Trophoblast cell (in vitro differentiated cells and primary cell): ENCODE data around the gene SASH1.
A peak's percentile ranks its signal among the peaks of the same experiment; 100 is the strongest.
"Not testable (repeated sequence)": the region's sequence is repeated elsewhere in the genome, so short reads cannot be mapped to it uniquely, and the experiment has no call there.

ENCODE experiments used
- DNase-seq, 2 donors: peaks; one replicate each; pipeline ENCODE4 v3.0.0-alpha.2; 2016
- H2AFZ ChIP-seq: 2 replicates; pipeline ENCODE4 v1.6.1; 2013; ENCODE audit warnings: low read length, moderate library complexity, mild to moderate bottlenecking; ENCODE audit not compliant: insufficient read depth, poor library complexity
- H2AK5ac ChIP-seq: 2 replicates; pipeline ENCODE4 v1.6.1; 2013; ENCODE audit warnings: mild to moderate bottlenecking, low read length
- H2BK120ac ChIP-seq: 2 replicates; pipeline ENCODE4 v1.6.1; 2013; ENCODE audit warnings: low read length, mild to moderate bottlenecking, moderate library complexity; ENCODE audit not compliant: insufficient read depth, poor library complexity
- H2BK12ac ChIP-seq: 2 replicates; pipeline ENCODE4 v1.6.1; 2013; ENCODE audit warnings: mild to moderate bottlenecking, low read length, moderate library complexity
- H2BK5ac ChIP-seq: 2 replicates; pipeline ENCODE4 v1.6.1; 2013; ENCODE audit warnings: low read length, low read depth, moderate library complexity, mild to moderate bottlenecking; ENCODE audit not compliant: poor library complexity
- H3K14ac ChIP-seq: 2 replicates; pipeline ENCODE4 v1.6.1; 2013; ENCODE audit warnings: mild to moderate bottlenecking, low read length
- H3K18ac ChIP-seq: 2 replicates; pipeline ENCODE4 v1.6.1; 2013; ENCODE audit warnings: mild to moderate bottlenecking, low read length
- H3K23ac ChIP-seq: 2 replicates; pipeline ENCODE4 v1.6.1; 2013; ENCODE audit warnings: low read length
- H3K27ac ChIP-seq: 2 replicates; pipeline ENCODE4 v1.5.1; 2013; ENCODE audit warnings: low read depth, mild to moderate bottlenecking, inconsistent platforms, low read length, moderate library complexity
- H3K27me3 ChIP-seq: 2 replicates; pipeline ENCODE4 v1.6.1; 2013; ENCODE audit warnings: inconsistent platforms, mild to moderate bottlenecking, low read length, moderate library complexity; ENCODE audit not compliant: insufficient read depth
- H3K36me3 ChIP-seq, 2 experiments: 1 replicate in 1 of 2; 2 replicates in 1 of 2; pipeline ENCODE4 v1.6.1; 2013; ENCODE audit warnings: low read length in 2 of 2, mild to moderate bottlenecking in 2 of 2, moderate library complexity in 1 of 2; ENCODE audit not compliant: insufficient read depth in 2 of 2, control insufficient read depth in 1 of 2
- H3K4ac ChIP-seq: 2 replicates; pipeline ENCODE4 v1.6.1; 2013; ENCODE audit warnings: low read depth, mild to moderate bottlenecking, low read length, moderate library complexity
- H3K4me1 ChIP-seq, 2 experiments: 1 replicate in 1 of 2; 2 replicates in 1 of 2; pipeline ENCODE4 v1.6.1; 2013; ENCODE audit warnings: low read length in 2 of 2, mild to moderate bottlenecking in 2 of 2, moderate library complexity in 1 of 2; ENCODE audit not compliant: insufficient read depth in 2 of 2, control insufficient read depth in 1 of 2
- H3K4me2 ChIP-seq: 2 replicates; pipeline ENCODE4 v1.6.1; 2013; ENCODE audit warnings: inconsistent platforms, mild to moderate bottlenecking, low read length, moderate library complexity
- H3K4me3 ChIP-seq: 2 replicates; pipeline ENCODE4 v1.5.1; 2013; ENCODE audit warnings: mild to moderate bottlenecking, low read depth, low read length, inconsistent platforms
- H3K79me1 ChIP-seq: one replicate; pipeline ENCODE4 v1.6.1; 2013; ENCODE audit warnings: low read length
- H3K79me2 ChIP-seq: 2 replicates; pipeline ENCODE4 v1.6.1; 2013; ENCODE audit warnings: low read length, mild to moderate bottlenecking; ENCODE audit not compliant: control insufficient read depth, insufficient read depth, poor library complexity
- H3K9ac ChIP-seq: 2 replicates; pipeline ENCODE4 v1.6.1; 2013; ENCODE audit warnings: mild to moderate bottlenecking, low read length
- H3K9me3 ChIP-seq: 2 replicates; pipeline ENCODE4 v1.6.1; 2013; ENCODE audit warnings: low read depth, mild to moderate bottlenecking, control low read depth, inconsistent platforms, low read length; ENCODE audit not compliant: insufficient read depth
- H4K12ac ChIP-seq: 2 replicates; pipeline ENCODE4 v1.6.1; 2013; ENCODE audit warnings: low read depth, mild to moderate bottlenecking, low read length, moderate library complexity
- H4K8ac ChIP-seq: 2 replicates; pipeline ENCODE4 v1.6.1; 2013; ENCODE audit warnings: low read depth, mild to moderate bottlenecking, low read length, moderate library complexity
- H4K91ac ChIP-seq: one replicate; pipeline ENCODE4 v1.6.1; 2013; ENCODE audit warnings: low read depth, mild to moderate bottlenecking, low read length, moderate library complexity
- WGBS: extraction: QIAGEN DNeasy Blood & Tissue Kit; methylation state at CpG from one replicate; pipeline ENCODE4 v1.1.7; 2013; ENCODE audit warnings: missing lambda C conversion rate; ENCODE audit not compliant: insufficient read length, insufficient coverage; ENCODE audit errors: extremely low coverage; 5-methylcytosine and 5-hydroxymethylcytosine counted together

The SASH1 gene

DNA sequence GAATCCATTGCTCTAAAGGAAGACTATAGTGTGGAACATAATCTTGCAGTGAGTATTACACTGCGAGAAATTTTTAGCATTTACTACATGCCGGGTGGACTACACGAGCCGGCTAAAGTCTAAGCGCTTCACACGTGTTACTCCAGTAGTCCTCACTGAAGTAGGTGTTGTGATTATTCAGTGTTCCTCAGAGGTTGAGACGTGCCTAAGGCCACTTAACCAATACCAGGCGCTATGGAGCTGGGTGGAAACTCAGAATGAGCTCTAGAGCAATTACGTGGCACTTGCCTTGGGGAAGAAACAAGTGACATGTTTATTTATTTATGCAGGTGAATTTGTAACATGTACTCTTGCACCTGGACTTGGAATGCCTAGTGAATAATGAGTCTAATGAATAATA lies 46.4 kb downstream of the SASH1 start:
- H3K23ac ChIP-seq = no peak overlapping the region
- H3K4me1 ChIP-seq = no peaks in the 10 kb centered on the region
- no peak overlapping the region for H3K4me3 ChIP-seq
- H3K79me1 ChIP-seq = no peaks in the 10 kb centered on the region
- H3K14ac ChIP-seq = no peak overlapping the region
- H3K79me2 ChIP-seq = no peaks in the 10 kb centered on the region
- H4K12ac ChIP-seq = no peak overlapping the region
- H3K27ac ChIP-seq = no peak overlapping the region
- no peak overlapping the region for H3K18ac ChIP-seq
- no peak overlapping the region for H3K4ac ChIP-seq
- no peaks in the 10 kb centered on the region for H3K27me3 ChIP-seq
- WGBS = no CpG with 5 or more reads among the region's 9 CpGs
- no peak overlapping the region for H3K9ac ChIP-seq
- H3K4me2 ChIP-seq = no peak overlapping the region
- no peak overlapping the region for H4K8ac ChIP-seq
- no peak overlapping the region for H2BK5ac ChIP-seq
- no peak overlapping the region for H2BK120ac ChIP-seq
- H2AK5ac ChIP-seq = no peak overlapping the region
- no peaks in the 10 kb centered on the region for H3K36me3 ChIP-seq
- no peaks in the 10 kb centered on the region for H3K9me3 ChIP-seq
- peak; percentile 97 to 99 for DNase-seq
- H2BK12ac ChIP-seq = no peak overlapping the region
- H4K91ac ChIP-seq = no peak overlapping the region
- H2AFZ ChIP-seq = no peak overlapping the region

DNA sequence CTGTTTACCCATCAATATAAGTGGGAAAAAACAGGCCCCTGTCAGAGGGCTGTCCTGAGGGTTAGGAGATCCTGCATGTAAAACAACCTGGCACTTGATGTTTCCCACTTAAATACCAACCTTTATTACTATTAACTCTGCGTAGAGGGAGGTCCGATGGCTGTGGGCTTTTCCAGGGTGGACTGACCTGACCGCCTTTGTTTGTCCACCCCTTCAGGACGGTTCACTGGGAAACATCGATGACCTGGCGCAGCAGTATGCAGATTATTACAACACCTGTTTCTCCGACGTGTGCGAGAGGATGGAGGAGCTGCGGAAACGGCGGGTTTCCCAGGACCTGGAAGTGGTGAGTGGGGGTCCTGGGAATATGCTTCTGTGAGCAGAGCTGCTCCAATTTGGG lies 47.3 kb downstream of the SASH1 start:
- Histone ChIP-seq H3K18ac (no peak overlapping the region), H3K4ac (no peak overlapping the region), H2BK5ac (no peak overlapping the region), H3K9me3 (no peaks in the 10 kb centered on the region), H3K4me1 (no peaks in the 10 kb centered on the region), H3K79me1 (no peaks in the 10 kb centered on the region), H3K27ac (no peak overlapping the region), H4K8ac (no peak overlapping the region), H3K36me3 (no peaks in the 10 kb centered on the region), H3K4me2 (no peak overlapping the region), H2BK120ac (no peak overlapping the region), H3K14ac (no peak overlapping the region), H3K79me2 (no peaks in the 10 kb centered on the region), H2BK12ac (no peak overlapping the region), H4K91ac (no peak overlapping the region), H3K23ac (no peak overlapping the region), H2AFZ (no peak overlapping the region), H3K9ac (no peak overlapping the region), H3K4me3 (no peak overlapping the region), H4K12ac (no peak overlapping the region), H3K27me3 (no peaks in the 10 kb centered on the region), H2AK5ac (no peak overlapping the region)
- DNase-seq = peak; percentile 64 to 66
- no CpG with 5 or more reads among the region's 12 CpGs for WGBS

- H3K18ac ChIP-seq, H3K27me3 ChIP-seq, H4K8ac ChIP-seq, H4K91ac ChIP-seq, H2AFZ ChIP-seq, H3K4me3 ChIP-seq, H4K12ac ChIP-seq, H2AK5ac ChIP-seq, H3K9ac ChIP-seq, H3K14ac ChIP-seq, H2BK120ac ChIP-seq, H3K36me3 ChIP-seq, H3K79me2 ChIP-seq, H2BK5ac ChIP-seq, DNase-seq, H3K9me3 ChIP-seq, H2BK12ac ChIP-seq, H3K27ac ChIP-seq, H3K23ac ChIP-seq, H3K4me1 ChIP-seq, H3K79me1 ChIP-seq, H3K4ac ChIP-seq, H3K4me2 ChIP-seq: not testable (repeated sequence)
- WGBS = no CpG with 5 or more reads among the region's 8 CpGs
These were observed 49.5 kb downstream of the SASH1 start for GRCh38 chr6:148392127-148392526.

DNA sequence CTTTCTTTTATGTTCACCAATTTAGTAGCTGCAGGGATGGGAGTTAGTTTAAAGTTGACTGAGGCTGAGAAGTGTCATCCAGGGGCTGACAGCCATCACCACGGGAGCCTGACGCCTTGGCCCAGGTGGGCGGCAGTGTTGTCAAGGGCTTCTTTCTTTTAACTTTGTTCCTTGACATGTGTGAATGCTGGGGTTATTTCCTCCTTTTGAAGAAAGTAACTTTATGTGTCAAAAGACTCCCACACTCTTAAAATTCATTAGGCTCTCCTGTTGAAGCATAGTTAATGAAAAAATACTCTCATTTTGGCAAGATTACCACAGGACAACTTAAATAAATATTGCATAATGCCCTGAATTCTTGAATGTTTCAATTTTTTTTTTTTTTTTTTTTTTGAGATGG lies 50.0 kb downstream of the SASH1 start:
- H3K9me3 ChIP-seq = no peaks in the 10 kb centered on the region
- H3K36me3 ChIP-seq = no peaks in the 10 kb centered on the region
- H3K4ac ChIP-seq = no peak overlapping the region
- no peak overlapping the region for H3K4me2 ChIP-seq
- no peak overlapping the region for H3K4me3 ChIP-seq
- no peak overlapping the region for H3K18ac ChIP-seq
- WGBS = no CpG with 5 or more reads among the region's 3 CpGs
- H3K23ac ChIP-seq = no peak overlapping the region
- H3K79me2 ChIP-seq = no peaks in the 10 kb centered on the region
- H2AFZ ChIP-seq = no peak overlapping the region
- H3K9ac ChIP-seq = no peak overlapping the region
- H3K27ac ChIP-seq = no peak overlapping the region
- no peak overlapping the region for H4K91ac ChIP-seq
- H2BK5ac ChIP-seq = no peak overlapping the region
- no peak overlapping the region for H4K8ac ChIP-seq
- no peak overlapping the region for H2BK12ac ChIP-seq
- H3K14ac ChIP-seq = no peak overlapping the region
- no peak overlapping the region for H4K12ac ChIP-seq
- no peak overlapping the region for H2BK120ac ChIP-seq
- DNase-seq = no peak
- H3K27me3 ChIP-seq = no peaks in the 10 kb centered on the region
- H2AK5ac ChIP-seq = no peak overlapping the region
- no peaks in the 10 kb centered on the region for H3K79me1 ChIP-seq
- H3K4me1 ChIP-seq = no peaks in the 10 kb centered on the region
